Fibroblast of skin of scalp (primary cell): ENCODE data around the gene PKMYT1.
"Not testable (repeated sequence)": the region's sequence is repeated elsewhere in the genome, so short reads cannot be mapped to it uniquely, and the experiment has no call there.

ENCODE experiments used
- DNase-seq: peaks from one replicate; pipeline ENCODE4 v3.0.0-alpha.2; 2013

Gene PKMYT1

GRCh38 chr16:2929693-2930092 is 50.6 kb downstream of the PKMYT1 start:
- no peak for DNase-seq

DNA sequence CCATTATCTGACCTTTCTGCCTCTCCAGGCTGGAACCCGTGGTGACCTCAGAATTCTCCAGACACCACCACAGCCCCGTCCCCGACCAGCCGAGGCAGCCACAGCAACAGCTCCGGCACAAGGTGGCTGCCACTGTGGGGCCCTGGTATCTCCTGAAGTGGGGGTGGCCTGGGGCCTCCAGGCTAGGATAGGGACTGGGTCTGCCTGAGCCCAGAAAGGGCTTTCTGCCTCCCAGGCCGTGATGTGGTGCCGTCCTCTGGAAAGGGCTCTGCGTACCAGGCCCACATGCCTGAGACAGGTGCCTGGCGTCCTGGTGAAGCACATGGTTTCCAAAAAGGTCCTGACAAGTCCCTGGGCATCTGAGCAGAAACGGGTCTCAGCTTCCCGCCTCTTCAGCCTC is 51.5 kb downstream of the PKMYT1 start:
- no peak for DNase-seq

DNA sequence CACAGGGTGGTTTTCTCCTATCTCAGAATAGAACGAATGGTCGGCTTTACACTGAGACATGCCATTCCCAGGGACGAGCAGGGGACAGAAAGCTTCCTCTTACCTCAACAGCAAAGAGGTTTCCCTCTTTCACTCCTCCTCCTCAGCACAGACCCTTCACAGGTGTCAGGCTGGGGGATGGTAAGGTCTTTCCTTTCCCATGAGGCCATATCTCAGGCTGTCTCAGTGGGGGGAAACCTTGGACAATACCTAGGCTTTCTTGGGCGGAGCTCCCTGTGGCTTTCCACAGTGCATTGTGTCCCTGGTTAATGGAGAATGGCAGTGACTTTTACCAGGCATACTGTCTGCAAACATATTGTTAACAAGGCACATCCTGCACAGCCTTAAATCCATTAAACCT is 52.1 kb downstream of the PKMYT1 start:
- not testable (repeated sequence) for DNase-seq

- DNase-seq: peak; percentile 87
These were observed 53.1 kb downstream of the PKMYT1 start for GRCh38 chr16:2927010-2927646.

DNA sequence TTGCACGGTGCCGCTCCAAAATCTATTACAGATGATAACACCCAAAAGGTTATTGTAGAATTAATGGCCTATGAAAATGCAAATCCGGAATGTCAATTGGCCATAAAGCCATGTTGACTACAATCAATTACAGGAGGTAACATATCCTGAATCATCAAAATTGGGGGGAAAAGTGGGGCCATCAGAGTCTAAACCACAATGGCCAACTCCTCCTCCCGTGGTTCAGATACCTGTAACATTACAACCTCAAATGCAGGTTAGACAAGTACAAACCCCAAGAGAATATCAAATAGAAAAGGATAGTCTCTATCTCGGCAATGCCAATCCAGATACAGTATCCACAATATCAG is 53.6 kb downstream of the PKMYT1 start:
- no peak for DNase-seq

DNA sequence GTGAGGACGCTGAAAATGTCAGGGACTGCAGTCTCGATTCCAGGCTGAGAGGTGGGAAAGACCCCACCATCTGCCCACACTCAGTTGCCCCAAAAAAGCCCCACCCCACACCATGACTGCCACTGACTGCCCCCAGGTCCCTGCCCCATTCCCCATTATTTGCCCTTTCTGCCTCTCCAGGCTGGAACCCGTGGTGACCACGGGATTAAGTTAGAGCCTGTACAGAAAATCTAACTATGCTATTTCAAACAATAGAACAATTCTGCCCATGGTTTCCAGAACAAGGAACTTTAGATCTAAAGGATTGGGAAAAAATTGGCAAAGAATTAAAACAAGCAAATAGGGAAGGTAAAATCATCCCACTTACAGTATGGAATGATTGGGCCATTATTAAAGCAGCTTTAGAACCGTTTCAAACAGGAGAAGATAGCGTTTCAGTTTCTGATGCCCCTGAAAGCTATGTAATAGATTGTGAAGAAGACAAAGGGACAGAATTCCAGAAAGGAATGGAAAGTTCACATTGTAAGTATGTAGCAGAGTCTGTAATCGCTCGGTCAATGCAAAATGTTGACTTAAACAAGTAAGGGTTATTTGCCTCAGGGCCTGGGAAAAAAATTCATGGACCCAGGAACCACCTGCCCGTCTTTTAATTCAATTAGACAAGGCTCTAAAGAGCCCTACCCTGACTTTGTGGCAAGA is 54.1 kb downstream of the PKMYT1 start:
- DNase-seq: no peak

DNA sequence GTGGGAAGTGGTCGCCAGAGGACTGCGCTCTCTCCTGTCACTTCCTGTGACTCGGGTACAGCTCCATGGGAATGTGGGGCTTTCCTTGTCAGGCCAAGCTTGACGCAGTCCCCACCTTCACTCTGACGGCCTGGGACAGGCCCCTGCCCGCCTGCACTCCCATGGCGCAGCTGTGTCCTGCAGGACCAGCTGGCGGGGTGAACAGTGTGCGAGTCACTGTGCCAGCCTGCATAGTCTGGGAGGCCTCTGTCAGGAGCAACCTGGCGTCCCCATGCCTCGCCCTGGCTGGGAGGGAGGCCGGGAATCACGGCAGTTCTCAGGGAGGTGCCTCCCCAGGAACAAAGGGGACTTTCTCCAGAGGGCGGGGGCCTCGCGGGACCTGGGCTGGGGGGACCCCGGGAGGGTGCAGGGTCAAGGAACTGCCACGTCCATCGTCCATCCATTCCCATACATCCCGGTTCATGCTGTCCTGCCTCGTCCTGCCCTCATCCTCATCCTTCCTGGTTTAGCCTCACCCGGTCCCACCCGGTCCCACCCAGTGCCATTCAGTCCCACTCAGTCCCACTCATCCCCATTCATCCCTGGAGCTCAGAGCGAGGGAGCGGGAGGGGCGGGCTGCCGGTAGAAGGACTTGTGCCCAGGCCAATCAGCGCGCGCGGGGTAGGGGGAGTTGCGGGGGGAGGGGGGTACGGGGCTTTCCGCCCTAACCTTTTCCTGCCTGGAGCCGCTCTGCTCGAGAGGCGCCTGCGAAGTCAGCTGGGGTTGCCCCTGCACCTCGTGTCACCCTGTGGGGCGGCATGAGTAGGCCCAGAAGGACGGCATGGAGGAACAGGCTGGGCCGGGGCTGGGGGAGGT is 55.1 kb downstream of the PKMYT1 start:
- DNase-seq: no peak

GRCh38 chr16:2923481-2923880 is 56.8 kb downstream of the PKMYT1 start:
- no peak for DNase-seq
